H1 (cell line): Measurements from ENCODE around the gene NRN1. TPM values are rescaled to one million over a fixed set of nuclear protein-coding genes. Genes with fewer than 3 reads are reported as not detected.
A peak's percentile ranks its signal among the peaks of the same experiment; 100 is the strongest.

Experiments used
- CTCF ChIA-PET: fragments of 300-600 bp; sonication (Branson Sonifier 250); formaldehyde crosslinking; loops from one replicate; lab custom pipeline; 2021; ENCODE audit not compliant: partially characterized antibody; lab: Charles Lee
- POLR2A ChIA-PET: fragments of 300-600 bp; sonication (Branson Sonifier 250); formaldehyde crosslinking; loops from one replicate; lab custom pipeline; 2021; ENCODE audit warnings: inconsistent platforms; ENCODE audit not compliant: partially characterized antibody; lab: Charles Lee
- DNase-seq, 2 experiments: peaks; one replicate each; pipeline versions ENCODE4 v3.0.0 to v3.0.0-alpha.2; 2010 to 2022; ENCODE audit warnings: low spot score in 2 of 2, low read depth in 1 of 2, mixed read lengths in 1 of 2
- FAIRE-seq: peaks from 2 replicates; lab custom pipeline; 2011; peaks lifted over from hg19 to GRCh38; lab: Jason Lieb, UNC
- H2AFZ ChIP-seq: 2 replicates; pipeline ENCODE4 v1.8.1; 2012; ENCODE audit warnings: low read length, inconsistent platforms
- H2AK5ac ChIP-seq: 2 replicates; pipeline ENCODE4 v1.6.1; 2013; ENCODE audit warnings: low read depth, low read length
- H2BK120ac ChIP-seq: replicated peaks from 2 replicates; pipeline ENCODE3; 2013; ENCODE audit warnings: low read depth, low read length, inconsistent platforms
- H2BK12ac ChIP-seq: 2 replicates; pipeline ENCODE4 v1.6.1; 2013; ENCODE audit warnings: low read depth, low read length
- H2BK15ac ChIP-seq: 2 replicates; pipeline ENCODE4 v1.6.1; 2013; ENCODE audit warnings: low read length
- H2BK20ac ChIP-seq: 2 replicates; pipeline ENCODE4 v1.6.1; 2013; ENCODE audit warnings: low read length
- H2BK5ac ChIP-seq: 2 replicates; pipeline ENCODE4 v1.6.1; 2013; ENCODE audit warnings: low read depth, low read length
- H3K14ac ChIP-seq: 2 replicates; pipeline ENCODE4 v1.6.1; 2013; ENCODE audit warnings: inconsistent platforms; ENCODE audit not compliant: insufficient read length
- H3K18ac ChIP-seq: 2 replicates; pipeline ENCODE4 v1.6.1; 2013; ENCODE audit warnings: low read length; ENCODE audit errors: extremely low read depth
- H3K23ac ChIP-seq: 2 replicates; pipeline ENCODE4 v1.6.1; 2013; ENCODE audit warnings: inconsistent platforms; ENCODE audit not compliant: insufficient read length
- H3K23me2 ChIP-seq: 2 replicates; pipeline ENCODE4 v1.6.1; 2013; ENCODE audit warnings: low read depth, low read length
- H3K27ac ChIP-seq: 2 replicates; pipeline ENCODE4 v1.6.1; 2011; ENCODE audit warnings: low read depth, low read length, inconsistent platforms
- H3K27me3 ChIP-seq, 4 experiments: replicated peaks in 1 of 4; 1 replicate in 1 of 4; 2 replicates in 3 of 4; pipeline versions ENCODE4 v1.6.1 to v1.8.1; 2011 to 2013; ENCODE audit warnings: low read length in 3 of 4, mild to moderate bottlenecking in 3 of 4, inconsistent platforms in 2 of 4, mixed read lengths in 2 of 4, moderate library complexity in 1 of 4; ENCODE audit not compliant: control insufficient read depth in 3 of 4, insufficient read depth in 3 of 4; ENCODE audit errors: extremely low read depth in 1 of 4
- H3K36me3 ChIP-seq, 4 experiments: 2 replicates each; pipeline versions ENCODE4 v1.6.1 to v1.8.1; 2011 to 2013; ENCODE audit warnings: mild to moderate bottlenecking in 4 of 4, low read length in 3 of 4, moderate library complexity in 2 of 4, control low read depth in 1 of 4, inconsistent platforms in 1 of 4; ENCODE audit not compliant: insufficient read depth in 4 of 4, control insufficient read depth in 2 of 4
- H3K4ac ChIP-seq: replicated peaks from 2 replicates; pipeline ENCODE3; 2013; ENCODE audit warnings: low read length, low read depth, mixed read lengths, inconsistent platforms; ENCODE audit not compliant: insufficient read length
- H3K4me1 ChIP-seq, 4 experiments: replicated peaks in 1 of 4; 1 replicate in 1 of 4; 2 replicates in 3 of 4; pipeline versions ENCODE4 v1.6.1 to v1.8.1; 2011 to 2013; ENCODE audit warnings: low read length in 3 of 4, inconsistent platforms in 2 of 4, mixed read lengths in 1 of 4; ENCODE audit not compliant: insufficient read depth in 4 of 4, control insufficient read depth in 3 of 4
- H3K4me2 ChIP-seq, 2 experiments: 2 replicates each; pipeline versions ENCODE4 v1.6.1 to v1.8.1; 2011 to 2013; ENCODE audit warnings: low read depth in 2 of 2, low read length in 2 of 2, control low read depth in 1 of 2, inconsistent platforms in 1 of 2, mild to moderate bottlenecking in 1 of 2; ENCODE audit not compliant: insufficient read depth in 1 of 2
- H3K4me3 ChIP-seq, 4 experiments: fragments of 200-600, 300-600 bp in 1 of 4; sonication (generic), shearing (Covaris generic), sonication (Bioruptor Twin) in 1 of 4; 2 replicates each; pipeline versions ENCODE4 v1.5.1 to v1.8.1; 2011 to 2016; ENCODE audit warnings: low read length in 4 of 4, low read depth in 3 of 4, control low read depth in 2 of 4, inconsistent platforms in 2 of 4, mild to moderate bottlenecking in 2 of 4, mixed read lengths in 1 of 4, moderate library complexity in 1 of 4; ENCODE audit not compliant: insufficient read depth in 2 of 4; ENCODE audit errors: extremely low read depth in 1 of 4
- H3K56ac ChIP-seq: replicated peaks from 2 replicates; pipeline ENCODE3; 2013; ENCODE audit warnings: low read depth, mild to moderate bottlenecking, mixed read lengths, low read length, inconsistent platforms; ENCODE audit not compliant: insufficient read length
- H3K79me1 ChIP-seq: 2 replicates; pipeline ENCODE4 v1.6.1; 2013; ENCODE audit warnings: low read depth, low read length, control low read depth
- H3K79me2 ChIP-seq, 2 experiments: 2 replicates each; pipeline versions ENCODE4 v1.6.1 to v1.8.1; 2012 to 2013; ENCODE audit warnings: low read length in 2 of 2, mild to moderate bottlenecking in 2 of 2, inconsistent platforms in 1 of 2; ENCODE audit not compliant: insufficient read depth in 2 of 2, control insufficient read depth in 1 of 2
- H3K9ac ChIP-seq, 4 experiments: replicated peaks in 1 of 4; 1 replicate in 1 of 4; 2 replicates in 3 of 4; pipeline versions ENCODE4 v1.6.1 to v1.8.1; 2011 to 2013; ENCODE audit warnings: low read depth in 3 of 4, low read length in 3 of 4, control low read depth in 2 of 4, mild to moderate bottlenecking in 2 of 4, moderate library complexity in 2 of 4, inconsistent platforms in 1 of 4; ENCODE audit errors: extremely low read depth in 1 of 4
- H3K9me3 ChIP-seq, 2 experiments: 2 replicates each; pipeline versions ENCODE4 v1.6.1 to v1.8.1; 2012 to 2013; ENCODE audit warnings: mild to moderate bottlenecking in 2 of 2, moderate library complexity in 2 of 2, control low read depth in 1 of 2, inconsistent platforms in 1 of 2, low read depth in 1 of 2, low read length in 1 of 2, mixed read lengths in 1 of 2; ENCODE audit not compliant: insufficient read depth in 2 of 2
- H4K20me1 ChIP-seq, 2 experiments: replicated peaks in 1 of 2; 2 replicates each; pipeline versions ENCODE3 to v1.8.1; 2011 to 2013; ENCODE audit warnings: inconsistent platforms in 2 of 2, low read length in 2 of 2, mild to moderate bottlenecking in 1 of 2; ENCODE audit not compliant: insufficient read depth in 2 of 2, control insufficient read depth in 1 of 2
- H4K5ac ChIP-seq: 2 replicates; pipeline ENCODE4 v1.6.1; 2013; ENCODE audit warnings: low read length, low read depth, mixed read lengths, inconsistent platforms; ENCODE audit not compliant: insufficient read length
- H4K8ac ChIP-seq: 2 replicates; pipeline ENCODE4 v1.8.0; 2013; ENCODE audit warnings: mild to moderate bottlenecking, moderate library complexity, low read length, inconsistent platforms; ENCODE audit not compliant: insufficient read depth; ENCODE audit errors: extremely low read depth
- H4K91ac ChIP-seq: replicated peaks from 2 replicates; pipeline ENCODE3; 2013; ENCODE audit warnings: low read length, mixed read lengths, inconsistent platforms; ENCODE audit not compliant: insufficient read length
- CTBP2 ChIP-seq: IDR thresholded peaks from 2 replicates; pipeline ENCODE4 v1.7.0; 2011; ENCODE audit warnings: borderline replicate concordance, mild to moderate bottlenecking, moderate library complexity, mixed read lengths, low read length; ENCODE audit not compliant: insufficient read depth, insufficient read length
- RBBP5 ChIP-seq: IDR thresholded peaks from 2 replicates; pipeline ENCODE4 v1.7.1; 2012; ENCODE audit warnings: low read depth, mild to moderate bottlenecking, inconsistent platforms, low read length, moderate library complexity, borderline replicate concordance
- RFX5 ChIP-seq: IDR thresholded peaks from 2 replicates; pipeline ENCODE4 v1.6.1; 2011; ENCODE audit warnings: low read depth, low read length, improper control_type of control experiment, borderline replicate concordance
- RNF2 ChIP-seq: fragments of 200-900, 300-1000 bp; sonication (generic); IDR thresholded peaks from 2 replicates; pipeline ENCODE4 v1.7.1; 2016; ENCODE audit warnings: borderline replicate concordance, low read depth, mild to moderate bottlenecking, antibody characterized with exemption, low read length; ENCODE audit not compliant: poor library complexity, severe bottlenecking; ENCODE audit errors: missing control alignments
- SP1 ChIP-seq: IDR thresholded peaks from 2 replicates; pipeline ENCODE4 v1.6.1; 2011; ENCODE audit warnings: low read depth, low read length
- SUZ12 ChIP-seq: fragments of 200-600 bp; sonication (generic); IDR thresholded peaks from 2 replicates; pipeline ENCODE4 v1.6.1; 2012; ENCODE audit warnings: mild to moderate bottlenecking, inconsistent platforms, low read length, moderate library complexity, mixed read lengths
- TCF12 ChIP-seq: IDR thresholded peaks from 2 replicates; pipeline ENCODE4 v1.6.1; 2011; ENCODE audit warnings: low read depth, mild to moderate bottlenecking, low read length
- WGBS, 2 experiments: shearing (Covaris generic) in 1 of 2; methylation state at CpG; one replicate each; pipeline versions ENCODE4 v1.1.6 to v1.1.7; 2013 to 2015; ENCODE audit warnings: low lambda C conversion rate in 2 of 2, mixed read lengths in 2 of 2, inconsistent platforms in 1 of 2, low coverage in 1 of 2, missing lambda C conversion rate in 1 of 2; ENCODE audit not compliant: insufficient replicate concordance in 2 of 2, insufficient coverage in 1 of 2, insufficient read length in 1 of 2; ENCODE audit errors: extremely low coverage in 1 of 2, missing lambda C conversion rate in 1 of 2; 5-methylcytosine and 5-hydroxymethylcytosine counted together
- polyA plus RNA-seq, 7 experiments: library from polyadenylated mRNA; depleted of rRNA in 3 of 7; stranded (reverse) in 5 of 7; unstranded in 2 of 7; fragments of >200 nt in 5 of 7; fragments of 200-250 nt in 2 of 7; gene quantifications; 1 replicate in 5 of 7; 2 replicates in 1 of 7; 4 replicates in 1 of 7; pipeline versions ENCODE4 v1.2.1 to v1.2.3, GENCODE V29; 2011 to 2013; ENCODE audit warnings: missing spikeins in 2 of 7, mixed read lengths in 2 of 7
- total RNA-seq: library from RNA; stranded (reverse); fragmentation: NEBNext Ultra II Directional; extraction: Animal tissue kit (Norgen Biotek cat#: 25700); gene quantifications from 2 replicates; pipeline ENCODE4 v1.2.1, GENCODE V29; 2021
- TF ChIP-seq, protein P1 (sequence below): IDR thresholded peaks from 2 replicates; pipeline ENCODE4 v1.6.1; 2012; ENCODE audit warnings: low read length, inconsistent platforms

Gene NRN1
- total and polyA plus RNA-seq, 2 of the 8 experiments (the other 6 are each of a cell fraction or from before 2014, with no cell fraction given): 0.06 to 0.26 TPM

DNA sequence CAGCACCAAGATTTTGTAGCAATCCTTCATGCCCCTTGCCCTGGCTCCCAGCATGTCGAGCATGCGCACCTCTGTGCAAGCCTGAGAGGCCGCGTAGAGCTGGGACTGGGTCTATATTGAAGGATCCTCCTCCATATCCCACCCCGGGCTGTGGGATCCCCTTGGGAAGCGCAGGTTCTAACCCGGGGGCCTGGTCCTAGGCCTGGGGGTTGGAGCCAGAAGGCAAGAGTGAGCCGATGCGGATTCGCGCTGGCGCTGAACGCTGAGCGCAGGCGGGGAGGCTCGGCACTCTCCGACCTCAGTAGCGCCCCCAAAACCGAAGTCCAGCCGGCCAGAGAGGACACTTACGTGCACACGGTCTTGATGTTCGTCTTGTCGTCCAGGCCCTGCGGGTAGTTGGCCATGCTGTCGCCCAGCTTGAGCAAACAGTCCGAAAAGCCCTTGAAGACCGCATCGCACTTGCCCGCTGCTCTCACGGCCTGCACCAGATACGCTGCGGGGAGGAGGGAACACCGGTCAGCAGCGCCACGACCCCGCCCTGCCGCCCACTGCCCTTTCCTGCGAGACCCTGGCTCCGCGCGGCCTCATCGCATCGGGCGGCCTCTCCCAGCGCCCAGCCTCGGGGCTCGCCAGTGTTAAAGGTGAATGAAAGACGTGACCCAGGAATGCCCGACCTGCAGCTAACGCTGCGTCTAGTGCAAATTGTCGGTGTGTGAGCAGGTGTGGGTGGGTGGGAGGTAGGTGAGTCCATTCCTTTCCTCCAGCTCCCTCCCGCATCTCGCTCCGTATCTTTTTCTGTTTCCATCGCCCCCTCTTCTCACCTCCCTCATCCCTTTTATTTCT, 4.5 kb downstream of the NRN1 start:
- H2BK120ac ChIP-seq: no peak overlapping the region
- 0 out of 2 replicates have a peak overlapping the region, but pooled peaks have one; percentile 81 for H3K18ac ChIP-seq
- 1% methylated on average over 46 of the region's 57 CpGs; no CpG with 5 or more reads in 1 of the 2 experiments for WGBS, 2 experiments
- H2AFZ ChIP-seq: no peak overlapping the region
- FAIRE-seq (no peak), DNase-seq (peak in 1 of 2 experiments; percentile 75)
- H3K27ac ChIP-seq: no peak overlapping the region
- no peak overlapping the region for H3K14ac ChIP-seq
- H4K5ac ChIP-seq: no peak overlapping the region
- H3K23me2 ChIP-seq: peaks cover 22% of the 10 kb centered on the region; the same call in 1 of the 2 replicates
- ChIA-PET CTCF (interaction anchor here (1.4 to 4.4 kb wide), 2 partner anchors 8 to 44 kb away, joined by 4 to 27 read pairs; no protein-coding TSS in a partner anchor), POLR2A (interaction anchor here (0.8 to 2.6 kb wide), 4 partner anchors 8 to 597 kb away, joined by 3 to 8 read pairs (median 3); no protein-coding TSS in a partner anchor)
- H2BK5ac ChIP-seq: no peak overlapping the region; the same call in 1 of the 2 replicates
- H2BK20ac ChIP-seq: no peak overlapping the region
- peak overlapping the region; percentile 97; the same call in 1 of the 2 replicates for H2BK15ac ChIP-seq
- peak overlapping the region; percentile 36 to 68 (median 54); a peak in 7 of 8 replicates for H3K4me3 ChIP-seq
- H3K79me2 ChIP-seq: no peaks in the 10 kb centered on the region
- peak overlapping the region; percentile 82; the same call in 1 of the 2 replicates for H2BK12ac ChIP-seq
- peak overlapping the region; percentile 61 for H4K91ac ChIP-seq
- no peak overlapping the region for H3K23ac ChIP-seq
- no peak overlapping the region for H3K9ac ChIP-seq
- H3K27me3 ChIP-seq: peaks cover 78 to 100% (median 97%) of the 10 kb centered on the region in 4 experiments
- H3K9me3 ChIP-seq: no peaks in the 10 kb centered on the region
- peaks cover 12 to 26% of the 10 kb centered on the region in 2 experiments for H4K20me1 ChIP-seq
- no peaks in the 10 kb centered on the region for H3K79me1 ChIP-seq
- H3K4ac ChIP-seq: peak overlapping the region; percentile 48
- no peak overlapping the region for H3K56ac ChIP-seq
- no peaks in the 10 kb centered on the region for H3K36me3 ChIP-seq
- H4K8ac ChIP-seq: peak overlapping the region; percentile 19; the same call in 1 of the 2 replicates
- H2AK5ac ChIP-seq: no peak overlapping the region
- H3K4me1 ChIP-seq: peaks cover 14 to 59% (median 34%) of the 10 kb centered on the region in 4 experiments
- H3K4me2 ChIP-seq: peak overlapping the region; percentile 94 to 97
- TF ChIP-seq, protein P1, sequence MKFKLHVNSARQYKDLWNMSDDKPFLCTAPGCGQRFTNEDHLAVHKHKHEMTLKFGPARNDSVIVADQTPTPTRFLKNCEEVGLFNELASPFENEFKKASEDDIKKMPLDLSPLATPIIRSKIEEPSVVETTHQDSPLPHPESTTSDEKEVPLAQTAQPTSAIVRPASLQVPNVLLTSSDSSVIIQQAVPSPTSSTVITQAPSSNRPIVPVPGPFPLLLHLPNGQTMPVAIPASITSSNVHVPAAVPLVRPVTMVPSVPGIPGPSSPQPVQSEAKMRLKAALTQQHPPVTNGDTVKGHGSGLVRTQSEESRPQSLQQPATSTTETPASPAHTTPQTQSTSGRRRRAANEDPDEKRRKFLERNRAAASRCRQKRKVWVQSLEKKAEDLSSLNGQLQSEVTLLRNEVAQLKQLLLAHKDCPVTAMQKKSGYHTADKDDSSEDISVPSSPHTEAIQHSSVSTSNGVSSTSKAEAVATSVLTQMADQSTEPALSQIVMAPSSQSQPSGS: no peak
- peak; percentile 72 for TF ChIP-seq RNF2
- peak; percentile 80; the same call in 1 of the 2 replicates for TF ChIP-seq TCF12
- peak; percentile 4 for TF ChIP-seq RBBP5
- TF ChIP-seq SP1: peak; percentile 68
- TF ChIP-seq SUZ12: peak; percentile 95
- peak; percentile 99 for TF ChIP-seq CTBP2
- TF ChIP-seq RFX5: no peak
